Measurements from ENCODE around the gene C1QTNF8. TPM values are rescaled to one million over a fixed set of nuclear protein-coding genes. Genes with fewer than 3 reads are reported as not detected.

Gene C1QTNF8
- total and polyA plus RNA-seq, 2 of the 8 experiments (the other 6 are each of a cell fraction or from before 2014, with no cell fraction given), result not detected

DNA sequence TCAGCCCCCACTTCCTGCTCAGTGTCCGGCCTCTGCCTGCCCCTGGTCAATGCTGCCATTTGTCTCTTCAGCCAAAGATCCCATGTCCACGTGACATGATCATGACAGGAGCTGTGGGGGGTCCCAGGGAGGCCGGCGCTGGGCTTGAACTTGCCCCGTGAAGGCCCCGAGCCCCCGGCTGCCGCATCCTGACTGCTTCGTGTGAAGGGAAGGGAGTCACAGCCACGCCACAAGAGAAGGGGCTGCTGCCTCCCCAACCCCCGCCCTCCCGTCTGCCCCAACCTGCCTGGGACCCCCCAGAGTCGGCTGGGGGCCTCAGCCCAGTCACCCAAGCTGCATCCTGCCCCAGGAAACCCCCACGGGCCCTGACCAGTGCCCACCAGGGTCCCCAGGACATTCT lies 37.8 kb downstream of the C1QTNF8 start:
- Histone ChIP-seq H3K14ac (ENCODE audit: insufficient read length) (no peak overlapping the region), H3K4ac (replicated peaks; ENCODE audit: insufficient read length, low read depth, low read length) (no peak overlapping the region), H3K23ac (ENCODE audit: insufficient read length) (no peak overlapping the region), H2BK12ac (ENCODE audit: low read depth, low read length) (no peak overlapping the region), H4K20me1 (replicated peaks in 1 of 2; ENCODE audit: control insufficient read depth in 1 of 2, insufficient read depth in 2 of 2, low read length in 2 of 2) (no peaks in the 10 kb centered on the region), H2BK20ac (ENCODE audit: low read length) (no peak overlapping the region), H2BK15ac (ENCODE audit: low read length) (no peak overlapping the region), H3K9me3 (ENCODE audit: insufficient read depth in 2 of 2, low read depth in 1 of 2, low read length in 1 of 2) (0 out of 4 replicates have a peak, but pooled peaks cover 0 to 6% of the 10 kb centered on the region in 2 experiments), H2BK120ac (replicated peaks; ENCODE audit: low read depth, low read length) (no peak overlapping the region), H3K79me2 (ENCODE audit: control insufficient read depth in 1 of 2, insufficient read depth in 2 of 2, low read length in 2 of 2) (no peaks in the 10 kb centered on the region), H2BK5ac (ENCODE audit: low read depth, low read length) (no peak overlapping the region), H2AFZ (ENCODE audit: low read length) (no peak overlapping the region), H3K23me2 (ENCODE audit: low read depth, low read length) (no peaks in the 10 kb centered on the region), H2AK5ac (ENCODE audit: low read depth, low read length) (no peak overlapping the region), H3K27ac (ENCODE audit: low read depth, low read length) (no peak overlapping the region), H3K27me3 (replicated peaks in 1 of 4; ENCODE audit: control insufficient read depth in 3 of 4, extremely low read depth in 1 of 4, insufficient read depth in 3 of 4, low read length in 3 of 4) (no peaks in the 10 kb centered on the region), H3K4me3 (ENCODE audit: extremely low read depth in 1 of 4, insufficient read depth in 2 of 4, low read depth in 3 of 4, low read length in 4 of 4) (no peak overlapping the region), H4K5ac (ENCODE audit: insufficient read length, low read depth, low read length) (no peak overlapping the region), H3K56ac (replicated peaks; ENCODE audit: insufficient read length, low read depth, low read length) (no peak overlapping the region), H4K91ac (replicated peaks; ENCODE audit: insufficient read length, low read length) (no peak overlapping the region), H3K18ac (ENCODE audit: extremely low read depth, low read length) (no peak overlapping the region), H3K4me1 (replicated peaks in 1 of 4; ENCODE audit: control insufficient read depth in 3 of 4, insufficient read depth in 4 of 4, low read length in 3 of 4) (no peaks in the 10 kb centered on the region), H4K8ac (ENCODE audit: extremely low read depth, insufficient read depth, low read length) (no peak overlapping the region), H3K79me1 (ENCODE audit: low read depth, low read length) (no peaks in the 10 kb centered on the region), H3K4me2 (ENCODE audit: insufficient read depth in 1 of 2, low read depth in 2 of 2, low read length in 2 of 2) (no peak overlapping the region), H3K36me3 (ENCODE audit: control insufficient read depth in 2 of 4, insufficient read depth in 4 of 4, low read length in 3 of 4) (no peaks in the 10 kb centered on the region), H3K9ac (replicated peaks in 1 of 4; ENCODE audit: extremely low read depth in 1 of 4, low read depth in 3 of 4, low read length in 3 of 4) (no peak overlapping the region)
- CTCF ChIA-PET (ENCODE audit: partially characterized antibody), result interaction anchor here (0.5 to 2.7 kb wide), 21 partner anchors 10 to 1409 kb away, joined by 3 to 29 read pairs (median 4); partner anchors contain the start of gene SOX8
- FAIRE-seq (no peak), DNase-seq (ENCODE audit: low read depth in 1 of 2, low spot score in 2 of 2) (no peak)
- POLR2A ChIA-PET (ENCODE audit: partially characterized antibody), result interaction anchor here (1.2 kb wide), 1 partner anchor 41 kb away, joined by 3 read pairs; no protein-coding TSS in a partner anchor
- 89% methylated on average over 6 of the region's 14 CpGs; no CpG with 5 or more reads in 1 of the 2 experiments for WGBS, 2 experiments (ENCODE audit: extremely low coverage in 1 of 2, insufficient coverage in 1 of 2, insufficient read length in 1 of 2, insufficient replicate concordance in 2 of 2, low coverage in 1 of 2, low lambda C conversion rate in 2 of 2, missing lambda C conversion rate in 1 of 2)
- no peak for TF ChIP-seq KDM1A (IDR thresholded peaks at IDR 0.05; ENCODE audit: borderline replicate concordance, low read length)

Data from H1 (cell line).